ENCODE data around the gene SDC3.

The SDC3 gene

GRCh38 chr1:30896905-30897304 lies 11.7 kb downstream of the SDC3 start:
- Histone ChIP-seq H3K9me3 (ENCODE audit: control insufficient read depth, low read length) (no peaks in the 10 kb centered on the region), H2AFZ (no peak overlapping the region), H3K4me3 (ENCODE audit: low read depth, low read length) (no peak overlapping the region), H3K27me3 (ENCODE audit: control insufficient read depth, insufficient read depth, low read length) (no peaks in the 10 kb centered on the region), H3K4me2 (ENCODE audit: low read length) (no peak overlapping the region), H3K4me1 (no peaks in the 10 kb centered on the region), H3K9ac (no peak overlapping the region), H3K79me2 (peaks cover 2% of the 10 kb centered on the region), H3K36me3 (ENCODE audit: control insufficient read depth, insufficient read depth, low read length) (no peaks in the 10 kb centered on the region), H3K27ac (no peak overlapping the region)
- no peak for TF ChIP-seq CTCF (IDR thresholded peaks at IDR 0.05)

GRCh38 chr1:30895944-30896660 lies 12.5 kb downstream of the SDC3 start:
- H3K4me1 ChIP-seq, result no peaks in the 10 kb centered on the region
- no peak for TF ChIP-seq CTCF (IDR thresholded peaks at IDR 0.05)
- H3K27me3 ChIP-seq (ENCODE audit: control insufficient read depth, insufficient read depth, low read length), result no peaks in the 10 kb centered on the region
- no peak overlapping the region for H3K4me2 ChIP-seq (ENCODE audit: low read length)
- H3K9me3 ChIP-seq (ENCODE audit: control insufficient read depth, low read length), result no peaks in the 10 kb centered on the region
- no peak overlapping the region for H3K4me3 ChIP-seq (ENCODE audit: low read depth, low read length)
- H3K36me3 ChIP-seq (ENCODE audit: control insufficient read depth, insufficient read depth, low read length), result no peaks in the 10 kb centered on the region
- no peak overlapping the region for H3K9ac ChIP-seq
- peaks cover 2% of the 10 kb centered on the region for H3K79me2 ChIP-seq
- no peak overlapping the region for H2AFZ ChIP-seq
- H3K27ac ChIP-seq, result no peak overlapping the region

- Histone ChIP-seq H3K4me3 (ENCODE audit: low read depth, low read length) (no peak overlapping the region), H3K27me3 (ENCODE audit: control insufficient read depth, insufficient read depth, low read length) (no peaks in the 10 kb centered on the region), H3K36me3 (ENCODE audit: control insufficient read depth, insufficient read depth, low read length) (no peaks in the 10 kb centered on the region), H3K9ac (no peak overlapping the region), H2AFZ (no peak overlapping the region), H3K4me1 (no peaks in the 10 kb centered on the region), H3K4me2 (ENCODE audit: low read length) (no peak overlapping the region), H3K79me2 (peaks cover 2% of the 10 kb centered on the region), H3K9me3 (ENCODE audit: control insufficient read depth, low read length) (no peaks in the 10 kb centered on the region), H3K27ac (no peak overlapping the region)
- TF ChIP-seq CTCF (IDR thresholded peaks at IDR 0.05), result no peak
Measured at GRCh38 chr1:30895382-30895943, 13.1 kb downstream of the SDC3 start.

GRCh38 chr1:30894508-30894973 lies 14.0 kb downstream of the SDC3 start:
- H3K27ac ChIP-seq, result no peak overlapping the region
- H3K9ac ChIP-seq, result no peak overlapping the region
- H3K4me3 ChIP-seq (ENCODE audit: low read depth, low read length), result no peak overlapping the region
- no peaks in the 10 kb centered on the region for H3K36me3 ChIP-seq (ENCODE audit: control insufficient read depth, insufficient read depth, low read length)
- H3K4me1 ChIP-seq, result no peaks in the 10 kb centered on the region
- peaks cover 2% of the 10 kb centered on the region for H3K79me2 ChIP-seq
- TF ChIP-seq CTCF (IDR thresholded peaks at IDR 0.05), result no peak
- no peak overlapping the region for H2AFZ ChIP-seq
- H3K4me2 ChIP-seq (ENCODE audit: low read length), result no peak overlapping the region
- no peaks in the 10 kb centered on the region for H3K9me3 ChIP-seq (ENCODE audit: control insufficient read depth, low read length)
- H3K27me3 ChIP-seq (ENCODE audit: control insufficient read depth, insufficient read depth, low read length), result no peaks in the 10 kb centered on the region

All from parathyroid adenoma (tissue), 2 donors.